Urothelium cell line (cell line): Measurements from ENCODE around the gene LCLAT1.
"Not testable (repeated sequence)": the region's sequence is repeated elsewhere in the genome, so short reads cannot be mapped to it uniquely, and the experiment has no call there.

Experiments
- DNase-seq: peaks from one replicate; pipeline ENCODE4 v3.0.0; 2011; ENCODE audit warnings: low spot score, mixed read lengths
- FAIRE-seq: peaks from 2 replicates; lab custom pipeline; 2011; peaks lifted over from hg19 to GRCh38; lab: Jason Lieb, UNC

LCLAT1 gene

DNA sequence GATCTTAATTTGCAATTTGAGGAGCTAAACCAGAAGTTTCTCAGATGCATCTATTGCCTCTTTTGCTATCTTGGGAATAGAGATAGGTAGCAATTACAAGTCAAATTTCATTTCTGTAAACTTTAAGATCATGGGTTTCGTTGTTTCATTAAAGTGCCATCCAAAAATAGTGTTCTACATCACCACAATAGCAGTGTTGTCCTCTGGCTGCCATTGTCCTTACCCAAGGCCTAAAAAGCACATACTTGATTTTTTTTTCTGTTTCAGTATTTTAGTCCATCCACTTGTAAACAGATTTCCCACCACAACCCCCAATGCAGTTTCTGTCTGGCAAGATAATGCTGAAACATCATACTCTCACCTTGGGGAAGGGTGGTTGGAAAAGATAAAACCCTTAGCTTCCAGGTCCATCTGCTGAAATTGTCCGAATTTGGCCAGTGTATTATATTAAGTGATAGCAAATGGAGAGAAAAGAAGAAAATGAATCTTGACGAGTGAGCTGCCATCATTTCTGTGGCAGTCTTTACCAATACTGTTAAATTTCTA, 136.2 kb downstream of the LCLAT1 start:
- DNase-seq (no peak), FAIRE-seq (no peak)

GRCh38 chr2:30584116-30584515, 137.1 kb downstream of the LCLAT1 start:
- FAIRE-seq (no peak), DNase-seq (no peak)

- FAIRE-seq (no peak), DNase-seq (no peak)
Observed at GRCh38 chr2:30588994-30589393, 141.9 kb downstream of the LCLAT1 start.

- DNase-seq (no peak), FAIRE-seq (no peak)
Observed at GRCh38 chr2:30590407-30590806, 143.4 kb downstream of the LCLAT1 start.

DNA sequence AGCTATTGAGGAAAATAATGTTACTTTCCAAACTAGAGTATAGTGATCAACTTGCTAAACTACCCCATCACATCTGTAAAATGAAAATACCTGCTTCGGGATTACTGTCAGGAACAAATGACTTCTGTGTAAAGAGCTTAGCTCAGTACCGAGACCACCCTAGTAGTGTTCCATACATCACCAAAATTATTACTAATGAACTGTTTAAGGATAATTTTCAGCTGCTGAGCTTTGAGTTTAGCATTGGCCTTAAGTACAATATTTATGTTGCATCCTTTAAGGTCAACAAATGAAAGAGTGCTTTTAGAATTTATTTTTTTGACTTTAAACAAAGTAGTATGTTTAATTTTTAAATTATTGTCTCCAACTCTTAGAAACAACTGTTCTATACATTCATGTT, 144.1 kb downstream of the LCLAT1 start:
- DNase-seq, result no peak
- FAIRE-seq, result no peak

GRCh38 chr2:30601375-30601774, 154.3 kb downstream of the LCLAT1 start:
- DNase-seq, result no peak
- no peak for FAIRE-seq

- FAIRE-seq, result no peak
- DNase-seq, result no peak
Observed at GRCh38 chr2:30605197-30605596, 158.2 kb downstream of the LCLAT1 start.

DNA sequence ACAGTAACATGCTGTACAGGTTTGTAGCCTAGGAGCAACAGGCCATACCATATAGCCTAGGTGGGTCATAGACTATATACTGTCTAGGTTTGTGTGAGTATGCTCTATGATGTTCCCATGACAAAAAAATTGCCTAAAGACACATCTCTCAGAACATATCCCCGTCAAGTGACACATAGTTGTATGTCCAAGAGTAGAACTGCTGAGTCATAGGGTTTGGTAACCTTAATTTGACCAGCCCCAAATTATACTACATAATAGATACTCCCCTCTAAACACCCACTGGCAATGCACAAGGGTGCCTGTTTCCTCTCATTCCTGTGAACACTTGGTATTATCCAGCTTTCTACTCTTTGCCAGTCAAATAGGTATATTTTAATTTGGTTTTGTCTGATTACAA, 161.6 kb downstream of the LCLAT1 start:
- DNase-seq (no peak), FAIRE-seq (no peak)

DNA sequence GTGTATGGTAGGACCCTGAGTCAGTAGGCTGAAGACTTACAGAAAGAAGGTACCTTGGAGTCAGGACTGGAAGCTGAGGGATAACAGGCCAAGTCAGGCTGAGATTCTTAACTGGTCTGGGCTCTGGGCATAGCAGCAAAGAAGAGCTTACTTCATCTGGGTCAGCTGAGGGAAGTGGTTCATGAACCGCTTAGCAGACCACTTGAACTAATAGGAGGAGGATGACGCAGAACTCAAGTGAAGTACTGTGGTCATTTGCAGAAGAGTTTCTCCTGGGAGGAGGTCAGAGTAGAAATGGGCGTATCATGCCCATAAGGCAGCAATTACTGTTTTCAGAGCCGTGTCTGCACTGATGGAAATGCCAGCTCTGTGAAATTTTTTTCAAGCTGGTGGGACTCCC, 164.5 kb downstream of the LCLAT1 start:
- DNase-seq, result no peak
- FAIRE-seq, result no peak

- no peak for FAIRE-seq
- DNase-seq, result no peak
Observed at GRCh38 chr2:30612371-30612770, 165.3 kb downstream of the LCLAT1 start.

DNA sequence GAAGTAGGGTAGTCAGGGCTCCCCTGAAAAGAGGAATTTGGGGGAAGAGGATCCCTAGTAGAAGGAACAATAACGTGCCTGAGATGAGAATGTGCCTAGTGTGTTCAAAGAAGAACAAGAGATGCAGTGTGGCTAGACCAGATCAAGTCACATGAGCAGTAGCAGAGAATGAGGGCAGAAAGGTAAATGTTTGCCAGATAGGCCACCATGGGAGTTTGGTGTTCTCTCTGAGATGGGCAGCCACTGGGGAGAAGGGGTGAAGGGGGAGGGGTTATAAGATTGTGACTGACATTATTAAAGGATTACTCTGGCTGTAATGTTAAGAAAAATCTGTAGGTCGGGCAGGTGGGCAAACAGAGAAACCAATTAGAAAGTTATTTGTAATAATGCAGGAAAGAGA, 166.0 kb downstream of the LCLAT1 start:
- FAIRE-seq (peak; percentile 46), DNase-seq (no peak)

DNA sequence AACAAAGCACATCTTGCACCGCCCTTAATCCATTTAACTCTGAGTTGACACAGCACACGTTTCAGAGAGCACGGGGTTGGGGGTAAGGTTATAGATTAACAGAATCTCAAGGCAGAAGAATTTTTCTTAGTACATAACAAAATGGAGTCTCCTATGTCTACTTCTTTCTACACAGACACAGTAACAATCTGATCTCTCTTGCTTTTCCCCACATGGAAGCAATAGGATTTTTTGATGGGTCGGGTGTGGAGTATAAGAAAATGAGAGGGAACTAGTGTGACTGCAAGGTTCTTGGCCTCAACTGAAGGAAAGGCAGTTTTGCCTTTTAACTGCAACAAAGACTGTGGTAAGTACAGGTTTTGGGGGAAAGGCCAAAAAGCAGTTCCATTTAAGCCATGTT, 167.2 kb downstream of the LCLAT1 start:
- FAIRE-seq, DNase-seq: not testable (repeated sequence)

GRCh38 chr2:30615926-30616325, 168.9 kb downstream of the LCLAT1 start:
- FAIRE-seq (no peak), DNase-seq (no peak)

DNA sequence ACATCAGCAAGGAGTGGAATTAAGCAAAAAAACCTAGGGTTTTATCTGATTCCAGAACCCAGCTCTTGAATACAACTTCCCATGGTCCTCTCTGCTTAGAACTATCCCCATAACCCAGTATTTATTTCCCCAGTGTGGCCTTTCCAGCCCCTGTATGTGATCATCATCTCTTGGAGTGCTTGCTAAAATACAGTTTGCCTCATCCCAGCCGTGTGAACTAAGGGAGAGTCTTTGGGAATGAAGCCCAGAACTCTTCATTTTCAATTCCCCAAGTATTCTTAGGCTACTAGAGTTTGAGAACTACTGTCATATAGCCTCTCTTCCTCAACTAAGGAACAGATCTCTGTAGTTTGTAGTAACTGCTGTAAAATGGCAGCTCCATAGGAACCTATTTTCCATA, 173.1 kb downstream of the LCLAT1 start:
- FAIRE-seq, result no peak
- no peak for DNase-seq

DNA sequence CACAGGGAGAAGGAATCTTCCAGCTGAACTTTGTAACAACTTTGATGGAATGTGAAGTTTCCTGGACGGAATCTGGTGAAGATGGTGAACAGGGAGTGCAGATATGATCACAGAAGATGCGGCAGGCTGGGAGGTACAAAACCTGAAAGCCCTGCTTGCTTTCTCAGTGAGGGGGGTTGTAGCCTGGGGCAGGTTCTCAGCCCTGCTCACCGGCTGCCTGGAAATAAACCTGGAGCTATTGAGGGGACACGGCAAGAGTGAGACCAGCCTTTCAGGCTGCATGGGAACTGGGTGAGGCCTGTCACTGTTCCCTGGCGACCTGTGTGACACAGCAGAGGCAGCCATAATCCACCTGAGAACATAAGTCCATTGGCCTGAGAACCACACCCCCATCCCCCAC, 174.8 kb downstream of the LCLAT1 start:
- DNase-seq (no peak), FAIRE-seq (no peak)

GRCh38 chr2:30622452-30622851, 175.4 kb downstream of the LCLAT1 start:
- DNase-seq, result no peak
- FAIRE-seq, result no peak

- no peak for FAIRE-seq
- no peak for DNase-seq
Observed at GRCh38 chr2:30625276-30625675, 178.2 kb downstream of the LCLAT1 start.

- DNase-seq (no peak), FAIRE-seq (no peak)
Observed at GRCh38 chr2:30625701-30626100, 178.7 kb downstream of the LCLAT1 start.

- DNase-seq (no peak), FAIRE-seq (no peak)
Observed at GRCh38 chr2:30626397-30626796, 179.4 kb downstream of the LCLAT1 start.

GRCh38 chr2:30627151-30627550, 180.1 kb downstream of the LCLAT1 start:
- FAIRE-seq (no peak), DNase-seq (no peak)

DNA sequence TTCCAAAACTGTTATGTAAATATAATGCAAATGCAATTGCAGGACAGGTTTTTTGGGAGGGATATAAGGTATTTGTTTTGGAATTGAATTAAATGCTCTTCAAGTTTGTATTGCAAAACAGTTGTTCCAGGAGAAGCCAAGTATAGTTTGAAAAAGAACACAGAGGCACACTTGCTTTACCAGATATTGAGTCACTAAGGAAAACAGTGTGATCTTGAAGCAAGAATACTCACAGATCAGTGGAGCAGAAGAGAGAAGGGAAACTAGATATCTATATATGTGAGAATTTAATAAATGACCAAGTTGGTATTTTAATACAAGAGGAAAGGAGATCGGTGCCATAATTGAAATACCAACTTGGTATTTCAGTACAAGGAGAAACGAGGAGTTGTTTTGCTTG, 181.3 kb downstream of the LCLAT1 start:
- FAIRE-seq (no peak), DNase-seq (no peak)

GRCh38 chr2:30629866-30630265, 182.8 kb downstream of the LCLAT1 start:
- DNase-seq, result no peak
- FAIRE-seq, result no peak

DNA sequence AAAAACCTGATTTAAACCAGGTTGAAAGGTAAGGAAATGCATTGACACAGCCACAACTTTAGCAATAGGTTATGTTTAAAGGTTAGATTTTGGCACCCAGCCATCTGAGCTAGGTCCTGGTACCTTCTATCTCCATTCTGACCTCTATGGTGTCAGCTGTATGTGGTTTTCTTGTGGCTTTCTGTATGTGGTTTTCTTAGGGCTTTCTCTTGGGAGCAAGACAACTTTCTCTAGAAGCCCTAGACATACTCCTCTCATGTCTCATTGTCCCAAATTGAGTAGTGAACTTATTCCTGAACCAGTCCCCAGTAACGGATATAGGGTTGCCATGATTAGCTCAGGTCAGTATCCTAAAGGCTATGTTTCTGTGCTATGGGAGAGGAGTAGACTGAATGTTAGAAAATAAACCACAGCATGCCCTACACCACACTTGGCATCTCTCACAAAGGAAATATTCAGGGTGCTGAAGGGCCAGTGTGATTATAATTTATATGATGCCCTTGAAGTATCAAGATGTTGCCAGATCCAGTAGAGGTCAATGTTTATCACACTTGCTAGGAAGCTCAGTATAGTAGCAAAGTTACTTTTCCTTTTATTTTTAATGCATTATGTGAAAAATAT, 184.1 kb downstream of the LCLAT1 start:
- peak; percentile 18 for DNase-seq

More for the DNA sequence above, 184.1 kb downstream of the LCLAT1 start:
- no peak for FAIRE-seq
